Fibroblast of the aortic adventitia (primary cell): ENCODE results near the gene C1orf159. TPM values are rescaled to one million over a fixed set of nuclear protein-coding genes. Genes with fewer than 3 reads are reported as not detected.

Experiments
- DNase-seq: peaks from one replicate; pipeline ENCODE4 v3.0.0-alpha.2; 2010; ENCODE audit warnings: low read depth
- H3K4me3 ChIP-seq: 2 replicates; pipeline ENCODE4 v1.5.1; 2011; ENCODE audit warnings: low read depth, mild to moderate bottlenecking, control low read depth, low read length, moderate library complexity
- total RNA-seq: library from RNA; depleted of rRNA; stranded (reverse); fragments of >200 nt; gene quantifications from 2 replicates; pipeline ENCODE4 v1.2.3, GENCODE V29; 2012; ENCODE audit warnings: low replicate concordance
- TF ChIP-seq, protein P1 (sequence below): IDR thresholded peaks from 2 replicates; pipeline ENCODE4 v1.5.1; 2011; ENCODE audit warnings: mild to moderate bottlenecking, low read length, control low read depth, inconsistent platforms; ENCODE audit not compliant: insufficient read depth

C1orf159 gene
- total RNA-seq, 1 donor = 7.7 TPM

DNA sequence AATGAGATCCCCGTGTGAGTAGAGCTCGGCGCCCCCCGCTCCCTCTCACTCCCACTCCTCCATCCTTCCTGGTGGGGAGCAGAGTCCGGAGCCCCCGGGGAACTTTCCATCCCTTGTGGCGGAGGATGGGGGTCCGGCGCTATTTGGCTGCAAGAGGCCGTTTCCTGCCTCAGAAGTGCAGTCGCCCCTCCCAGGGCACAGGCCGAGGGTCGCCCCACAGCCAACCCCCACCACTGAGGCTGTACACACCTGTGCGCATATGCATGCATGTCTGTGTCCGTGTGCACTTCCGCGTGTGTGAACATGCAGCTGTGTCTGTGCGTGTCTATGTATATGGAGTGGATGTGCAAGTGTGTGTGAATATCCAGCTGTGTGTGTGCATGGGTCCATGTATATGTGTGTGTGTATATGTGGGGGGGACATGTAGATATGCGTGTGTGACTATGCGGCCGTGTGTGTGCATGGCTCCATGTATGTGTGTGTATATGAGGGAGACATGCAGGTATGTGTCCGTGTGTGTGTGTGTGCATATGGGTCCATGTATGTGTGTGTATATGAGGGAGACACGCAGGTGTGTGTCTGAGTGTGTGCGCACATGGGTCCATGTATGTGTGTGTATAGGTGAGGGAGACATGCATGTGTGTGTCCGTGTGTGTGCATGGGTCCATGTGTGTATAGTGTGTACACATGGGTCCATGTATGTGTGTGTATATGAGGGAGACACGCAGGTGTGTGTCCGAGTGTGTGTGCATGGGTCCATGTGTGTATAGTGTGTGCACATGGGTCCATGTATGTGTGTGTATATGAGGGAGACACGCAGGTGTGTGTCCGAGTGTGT is 63.7 kb downstream of the C1orf159 start:
- H3K4me3 ChIP-seq = no peak overlapping the region
- TF ChIP-seq, protein P1, sequence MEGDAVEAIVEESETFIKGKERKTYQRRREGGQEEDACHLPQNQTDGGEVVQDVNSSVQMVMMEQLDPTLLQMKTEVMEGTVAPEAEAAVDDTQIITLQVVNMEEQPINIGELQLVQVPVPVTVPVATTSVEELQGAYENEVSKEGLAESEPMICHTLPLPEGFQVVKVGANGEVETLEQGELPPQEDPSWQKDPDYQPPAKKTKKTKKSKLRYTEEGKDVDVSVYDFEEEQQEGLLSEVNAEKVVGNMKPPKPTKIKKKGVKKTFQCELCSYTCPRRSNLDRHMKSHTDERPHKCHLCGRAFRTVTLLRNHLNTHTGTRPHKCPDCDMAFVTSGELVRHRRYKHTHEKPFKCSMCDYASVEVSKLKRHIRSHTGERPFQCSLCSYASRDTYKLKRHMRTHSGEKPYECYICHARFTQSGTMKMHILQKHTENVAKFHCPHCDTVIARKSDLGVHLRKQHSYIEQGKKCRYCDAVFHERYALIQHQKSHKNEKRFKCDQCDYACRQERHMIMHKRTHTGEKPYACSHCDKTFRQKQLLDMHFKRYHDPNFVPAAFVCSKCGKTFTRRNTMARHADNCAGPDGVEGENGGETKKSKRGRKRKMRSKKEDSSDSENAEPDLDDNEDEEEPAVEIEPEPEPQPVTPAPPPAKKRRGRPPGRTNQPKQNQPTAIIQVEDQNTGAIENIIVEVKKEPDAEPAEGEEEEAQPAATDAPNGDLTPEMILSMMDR = no peak
- DNase-seq = no peak

DNA sequence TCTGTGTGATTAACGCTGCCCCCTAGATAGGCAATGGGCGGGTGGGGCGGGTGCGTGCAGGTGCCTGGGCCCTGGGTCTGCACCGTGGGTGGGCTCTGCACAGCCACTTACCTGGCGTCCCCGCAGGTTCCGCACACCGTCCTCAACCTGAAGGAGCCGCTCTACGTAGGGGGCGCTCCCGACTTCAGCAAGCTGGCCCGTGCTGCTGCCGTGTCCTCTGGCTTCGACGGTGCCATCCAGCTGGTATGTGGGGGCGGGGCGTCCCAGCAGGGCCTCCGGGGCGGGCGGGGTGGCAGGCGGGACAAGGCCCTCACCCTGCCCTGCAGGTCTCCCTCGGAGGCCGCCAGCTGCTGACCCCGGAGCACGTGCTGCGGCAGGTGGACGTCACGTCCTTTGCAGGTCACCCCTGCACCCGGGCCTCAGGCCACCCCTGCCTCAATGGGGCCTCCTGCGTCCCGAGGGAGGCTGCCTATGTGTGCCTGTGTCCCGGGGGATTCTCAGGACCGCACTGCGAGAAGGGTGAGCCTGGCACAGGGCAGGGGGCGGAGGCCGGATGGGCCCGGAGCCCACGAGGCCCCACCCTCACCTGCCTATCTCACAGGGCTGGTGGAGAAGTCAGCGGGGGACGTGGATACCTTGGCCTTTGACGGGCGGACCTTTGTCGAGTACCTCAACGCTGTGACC is 64.6 kb downstream of the C1orf159 start:
- no peak overlapping the region for H3K4me3 ChIP-seq
- TF ChIP-seq, protein P1 = no peak
- DNase-seq = no peak

DNA sequence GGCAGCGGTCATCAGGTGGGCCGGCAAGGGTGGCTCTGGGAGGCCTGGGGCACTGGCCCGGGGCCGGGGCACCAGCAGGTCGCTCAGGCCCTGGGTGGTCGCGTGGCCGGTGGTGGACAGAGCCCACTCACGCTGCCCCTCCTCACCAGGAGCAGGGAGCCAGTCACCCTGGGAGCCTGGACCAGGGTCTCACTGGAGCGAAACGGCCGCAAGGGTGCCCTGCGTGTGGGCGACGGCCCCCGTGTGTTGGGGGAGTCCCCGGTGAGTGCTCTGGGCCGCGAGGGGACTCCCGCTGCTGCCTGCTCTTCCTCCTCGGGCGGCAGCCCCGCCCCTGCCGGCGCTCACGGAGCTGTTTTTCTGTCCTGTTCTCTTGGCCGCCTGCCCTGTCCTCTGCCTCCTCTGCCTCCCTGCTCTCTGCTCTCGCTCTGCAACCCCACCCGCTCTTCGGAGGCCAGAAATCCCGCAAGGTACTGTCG is 65.3 kb downstream of the C1orf159 start:
- H3K4me3 ChIP-seq = no peak overlapping the region
- TF ChIP-seq, protein P1 = no peak
- DNase-seq = no peak

DNA sequence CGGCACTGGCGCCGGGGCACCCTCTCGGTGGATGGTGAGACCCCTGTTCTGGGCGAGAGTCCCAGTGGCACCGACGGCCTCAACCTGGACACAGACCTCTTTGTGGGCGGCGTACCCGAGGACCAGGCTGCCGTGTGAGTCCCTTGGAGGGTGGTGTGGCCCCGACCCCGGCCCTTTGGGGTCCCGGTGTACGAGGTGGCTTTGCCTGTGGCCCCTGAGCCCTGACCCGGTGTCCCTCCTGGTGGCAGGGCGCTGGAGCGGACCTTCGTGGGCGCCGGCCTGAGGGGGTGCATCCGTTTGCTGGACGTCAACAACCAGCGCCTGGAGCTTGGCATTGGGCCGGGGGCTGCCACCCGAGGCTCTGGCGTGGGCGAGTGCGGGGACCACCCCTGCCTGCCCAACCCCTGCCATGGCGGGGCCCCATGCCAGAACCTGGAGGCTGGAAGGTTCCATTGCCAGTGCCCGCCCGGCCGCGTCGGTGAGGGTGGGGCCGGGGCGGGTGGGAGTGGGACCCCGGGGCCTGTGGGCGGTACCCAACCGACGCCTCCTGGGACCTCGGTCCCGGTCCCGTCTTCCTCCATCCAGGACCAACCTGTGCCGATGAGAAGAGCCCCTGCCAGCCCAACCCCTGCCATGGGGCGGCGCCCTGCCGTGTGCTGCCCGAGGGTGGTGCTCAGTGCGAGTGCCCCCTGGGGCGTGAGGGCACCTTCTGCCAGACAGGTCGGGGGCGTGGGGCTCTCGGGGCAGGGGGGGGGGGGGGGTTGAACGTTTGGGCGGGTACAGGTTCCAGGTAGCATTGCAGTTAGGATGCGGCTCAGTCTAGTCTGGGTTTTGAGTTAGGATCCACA is 66.3 kb downstream of the C1orf159 start:
- no peak overlapping the region for H3K4me3 ChIP-seq
- TF ChIP-seq, protein P1 = no peak
- no peak for DNase-seq

DNA sequence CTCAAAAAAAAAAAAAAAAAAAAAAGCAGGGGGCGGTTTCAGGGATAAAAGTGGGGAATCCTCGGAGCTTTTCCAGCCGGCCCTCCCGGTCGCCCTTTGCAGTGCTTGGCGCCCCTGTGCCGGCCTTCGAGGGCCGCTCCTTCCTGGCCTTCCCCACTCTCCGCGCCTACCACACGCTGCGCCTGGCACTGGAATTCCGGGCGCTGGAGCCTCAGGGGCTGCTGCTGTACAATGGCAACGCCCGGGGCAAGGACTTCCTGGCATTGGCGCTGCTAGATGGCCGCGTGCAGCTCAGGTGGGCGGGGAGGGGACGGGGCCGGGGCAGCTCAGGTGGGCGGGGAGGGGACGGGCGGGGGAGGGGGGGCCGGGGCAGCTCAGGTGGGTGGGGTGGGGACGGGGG is 67.1 kb downstream of the C1orf159 start:
- TF ChIP-seq, protein P1 = no peak
- no peak for DNase-seq
- no peak overlapping the region for H3K4me3 ChIP-seq

DNA sequence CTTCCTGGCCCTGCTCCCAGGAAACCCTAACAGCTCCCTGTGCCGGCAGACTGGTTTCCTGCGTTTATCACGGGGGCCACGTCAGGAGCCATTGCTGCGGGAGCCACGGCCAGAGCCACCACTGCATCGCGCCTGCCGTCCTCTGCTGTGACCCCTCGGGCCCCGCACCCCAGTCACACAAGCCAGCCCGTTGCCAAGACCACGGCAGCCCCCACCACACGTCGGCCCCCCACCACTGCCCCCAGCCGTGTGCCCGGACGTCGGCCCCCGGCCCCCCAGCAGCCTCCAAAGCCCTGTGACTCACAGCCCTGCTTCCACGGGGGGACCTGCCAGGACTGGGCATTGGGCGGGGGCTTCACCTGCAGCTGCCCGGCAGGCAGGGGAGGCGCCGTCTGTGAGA is 67.9 kb downstream of the C1orf159 start:
- H3K4me3 ChIP-seq = no peak overlapping the region
- DNase-seq = no peak
- TF ChIP-seq, protein P1 = no peak
